ENCODE results near the gene EPHA3. TPM values are rescaled to one million over a fixed set of nuclear protein-coding genes. Genes with fewer than 3 reads are reported as not detected.

Gene EPHA3
- total RNA-seq = 1.9 and 10.5 TPM in 2 replicates

DNA sequence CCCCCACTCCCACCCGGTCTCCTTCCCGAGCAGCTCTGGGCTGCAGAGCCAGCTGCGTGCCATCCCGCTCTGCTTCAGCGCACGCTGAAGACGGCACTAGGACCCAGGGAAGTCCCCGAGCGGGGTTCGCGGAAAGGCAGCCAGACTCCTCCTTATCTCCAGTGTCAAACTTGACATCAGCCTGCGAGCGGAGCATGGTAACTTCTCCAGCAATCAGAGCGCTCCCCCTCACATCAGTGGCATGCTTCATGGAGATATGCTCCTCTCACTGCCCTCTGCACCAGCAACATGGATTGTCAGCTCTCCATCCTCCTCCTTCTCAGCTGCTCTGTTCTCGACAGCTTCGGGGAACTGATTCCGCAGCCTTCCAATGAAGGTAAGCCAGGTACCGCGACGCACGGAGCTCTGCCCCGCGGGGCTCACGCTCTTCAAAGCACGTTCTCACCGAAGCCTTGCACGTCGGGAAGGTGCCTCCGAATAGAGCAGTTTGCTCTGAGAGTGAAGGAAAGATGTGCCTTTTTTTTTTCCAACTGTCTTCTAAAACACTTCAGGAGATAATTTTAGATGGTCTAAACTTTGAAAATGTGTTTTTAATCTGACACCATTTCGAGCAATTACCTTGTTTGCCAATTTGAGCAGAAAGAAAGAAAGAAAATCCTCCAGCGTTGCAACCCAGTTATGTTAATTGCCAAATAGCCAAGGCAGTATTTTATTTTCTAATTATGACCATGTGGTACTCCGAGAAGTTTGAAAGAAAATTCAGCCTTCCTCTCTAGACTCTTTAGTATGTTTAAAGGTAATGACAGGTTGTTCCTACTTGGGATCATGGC lies at the start of gene EPHA3:
Gene EPHA3 (plus strand): TSS at position 161 of the 830 bp plus-strand sequence. CDS start 128 bp downstream, at position 289.

